GM23338 (cell line): ENCODE results near the gene ATP2B1. TPM values are rescaled to one million over a fixed set of nuclear protein-coding genes. Genes with fewer than 3 reads are reported as not detected.

Experiments
- ATAC-seq: fragments of 200-7000 bp; cut with Tn5 transposase; 3 replicates; pipeline ENCODE4 v1.9.1; 2020
- DNase-seq: peaks from one replicate; pipeline ENCODE4 v3.0.0-alpha.2; 2015; ENCODE audit warnings: low spot score
- H2AFZ ChIP-seq: fragments of 200-600 bp; sonication (generic); 2 replicates; pipeline ENCODE4 v1.8.0; 2016; ENCODE audit warnings: antibody characterized with exemption, mild to moderate bottlenecking, moderate library complexity
- H3F3A ChIP-seq: fragments of 200-600 bp; sonication (generic); replicated peaks from 2 replicates; pipeline ENCODE4 v1.8.0; 2017; ENCODE audit warnings: antibody characterized with exemption, mixed run types, low read depth
- H3K27ac ChIP-seq: fragments of 200-600 bp; sonication (generic); 2 replicates; pipeline ENCODE4 v1.6.1; 2016; ENCODE audit warnings: low read depth
- H3K27me3 ChIP-seq: fragments of 200-600 bp; sonication (generic); 2 replicates; pipeline ENCODE4 v1.8.0; 2016; ENCODE audit warnings: mild to moderate bottlenecking, mixed run types, moderate library complexity; ENCODE audit not compliant: insufficient read depth
- H3K36me3 ChIP-seq: fragments of 200-600 bp; sonication (generic); 2 replicates; pipeline ENCODE4 v1.8.0; 2016; ENCODE audit warnings: mild to moderate bottlenecking; ENCODE audit not compliant: insufficient read depth
- H3K4me1 ChIP-seq: fragments of 200-600 bp; sonication (generic); 2 replicates; pipeline ENCODE4 v1.8.0; 2016; ENCODE audit warnings: mild to moderate bottlenecking, moderate library complexity; ENCODE audit not compliant: insufficient read depth
- H3K4me2 ChIP-seq: fragments of 200-600 bp; sonication (generic); 2 replicates; pipeline ENCODE4 v1.7.1; 2017; ENCODE audit warnings: mixed run types
- H3K4me3 ChIP-seq: fragments of 200-600 bp; sonication (generic); 2 replicates; pipeline ENCODE4 v1.6.1; 2016; ENCODE audit warnings: mixed run types
- H3K79me2 ChIP-seq: fragments of 200-600 bp; sonication (generic); replicated peaks from 2 replicates; pipeline ENCODE4 v1.8.0; 2017; ENCODE audit warnings: mild to moderate bottlenecking; ENCODE audit not compliant: insufficient read depth
- H3K9me2 ChIP-seq: fragments of 200-600 bp; sonication (generic); 2 replicates; pipeline ENCODE4 v1.8.0; 2017; ENCODE audit not compliant: insufficient read depth
- H4K20me1 ChIP-seq: fragments of 200-600 bp; sonication (generic); replicated peaks from 2 replicates; pipeline ENCODE4 v1.8.0; 2017; ENCODE audit warnings: mild to moderate bottlenecking; ENCODE audit not compliant: insufficient read depth
- H3K27ac Mint-ChIP-seq: 2 replicates; pipeline ENCODE4 v1.8.0; 2020; ENCODE audit warnings: inconsistent platforms, mild to moderate bottlenecking, moderate library complexity, mixed read lengths
- H3K27me3 Mint-ChIP-seq: 3 replicates; pipeline ENCODE4 v1.8.0; 2022; ENCODE audit warnings: low read depth, mild to moderate bottlenecking, moderate library complexity, mixed read lengths, inconsistent platforms; ENCODE audit not compliant: insufficient read depth, poor library complexity
- H3K36me3 Mint-ChIP-seq: 3 replicates; pipeline ENCODE4 v1.8.0; 2021; ENCODE audit warnings: low read depth, mild to moderate bottlenecking, inconsistent platforms, moderate library complexity, mixed read lengths
- H3K4me1 Mint-ChIP-seq: 3 replicates; pipeline ENCODE4 v1.8.0; 2020; ENCODE audit warnings: mild to moderate bottlenecking, inconsistent platforms, mixed read lengths
- H3K4me3 Mint-ChIP-seq: 3 replicates; pipeline ENCODE4 v1.8.0; 2021; ENCODE audit warnings: moderate library complexity, mild to moderate bottlenecking, inconsistent platforms, mixed read lengths
- H3K9me3 Mint-ChIP-seq: 3 replicates; pipeline ENCODE4 v1.8.0; 2020; ENCODE audit warnings: moderate library complexity, mild to moderate bottlenecking, inconsistent platforms, mixed read lengths
- EZH2 ChIP-seq: fragments of 200-600 bp; sonication (generic); IDR thresholded peaks from one replicate; pipeline ENCODE4 v1.8.0; 2017; ENCODE audit warnings: antibody characterized with exemption, mild to moderate bottlenecking, low read depth; ENCODE audit not compliant: unreplicated experiment
- EZH2phosphoT487 ChIP-seq: fragments of 200-600 bp; sonication (generic); IDR thresholded peaks from one replicate; pipeline ENCODE4 v1.8.1; 2018; ENCODE audit warnings: antibody characterized with exemption; ENCODE audit not compliant: unreplicated experiment
- JUNB ChIP-seq: IDR thresholded peaks from one replicate; pipeline ENCODE4 v1.6.1; 2016; ENCODE audit warnings: antibody characterized with exemption; ENCODE audit not compliant: unreplicated experiment
- POLR2AphosphoS5 ChIP-seq: IDR thresholded peaks from 2 replicates; pipeline ENCODE4 v1.6.1; 2016; ENCODE audit warnings: antibody characterized with exemption, low read depth
- ZNF331 ChIP-seq: fragments of 250-450 bp; sonication (Bioruptor Pico); IDR thresholded peaks from 2 replicates; pipeline ENCODE4 v1.5.0; 2020; ENCODE audit warnings: low read depth, mild to moderate bottlenecking, moderate library complexity
- polyA plus RNA-seq: library from polyadenylated mRNA; unstranded; fragments of >200 nt; fragmentation: Nextera tagmentation; extraction: Ambion mirVana; gene quantifications from 2 replicates; pipeline ENCODE4 v1.2.1, GENCODE V29; 2016
- total RNA-seq: library from RNA; depleted of rRNA; stranded (reverse); fragments of >200 nt; shearing (Covaris generic); gene quantifications from 2 replicates; pipeline ENCODE4 v1.2.3, GENCODE V29; 2014
- TF ChIP-seq, protein P1 (sequence below), 2 experiments: fragments of 200-600 bp in 1 of 2; sonication (generic) in 1 of 2; conservative IDR thresholded peaks; 2 replicates each; pipeline versions ENCODE4 v1.5.1 to v1.6.1; 2016 to 2017; ENCODE audit warnings: antibody characterized with exemption in 2 of 2, low read depth in 2 of 2, mild to moderate bottlenecking in 2 of 2, moderate library complexity in 1 of 2
- TF ChIP-seq, protein P2 (sequence below): fragments of 250-450 bp; sonication (Bioruptor Pico); IDR thresholded peaks from 2 replicates; pipeline ENCODE4 v1.5.0; 2020; ENCODE audit warnings: mild to moderate bottlenecking, moderate library complexity
- TF ChIP-seq, protein P3 (sequence below): IDR thresholded peaks from 2 replicates; pipeline ENCODE4 v1.6.1; 2016; ENCODE audit warnings: antibody characterized with exemption
- TF ChIP-seq, protein P4 (sequence below): IDR thresholded peaks from one replicate; pipeline ENCODE4 v1.6.1; 2018; ENCODE audit warnings: antibody characterized with exemption; ENCODE audit not compliant: unreplicated experiment

ATP2B1 gene
- total and polyA plus RNA-seq, 2 experiments from 2014 or later, result 39.3 to 42.3 TPM

DNA sequence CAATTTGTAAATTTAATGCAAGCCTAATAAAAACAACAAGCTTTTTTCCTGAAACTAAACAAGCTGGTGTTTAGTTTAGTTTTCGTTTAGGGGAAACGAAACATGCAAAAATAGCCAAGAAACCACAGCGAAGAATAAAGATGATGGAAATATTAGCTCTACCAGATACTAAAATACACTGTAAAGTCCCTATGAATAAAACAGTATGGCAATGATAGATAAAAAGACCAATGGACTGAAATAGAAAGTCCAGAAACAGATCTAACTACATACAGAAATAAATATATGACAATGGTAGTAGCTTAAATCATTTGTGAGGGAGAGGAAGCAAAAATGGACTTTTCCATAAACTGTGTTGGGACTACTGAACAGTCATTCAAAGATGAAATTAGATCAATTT, 26.4 kb downstream of the ATP2B1 start:
- no peak for ATAC-seq
- Mint-ChIP-seq H3K27ac (no peak overlapping the region), H3K36me3 (peaks cover 27% of the 10 kb centered on the region), H3K9me3 (peaks cover 34% of the 10 kb centered on the region), H3K4me1 (peaks cover 14% of the 10 kb centered on the region), H3K4me3 (no peak overlapping the region), H3K27me3 (no peaks in the 10 kb centered on the region)
- no peak overlapping the region for H3K27ac ChIP-seq
- H2AFZ ChIP-seq, result no peak overlapping the region
- no peaks in the 10 kb centered on the region for H3K27me3 ChIP-seq
- peaks cover 6% of the 10 kb centered on the region for H4K20me1 ChIP-seq
- H3F3A ChIP-seq, result no peaks in the 10 kb centered on the region
- H3K4me3 ChIP-seq, result no peak overlapping the region
- no peak overlapping the region for H3K4me2 ChIP-seq
- H3K9me2 ChIP-seq, result no peaks in the 10 kb centered on the region
- no peaks in the 10 kb centered on the region for H3K36me3 ChIP-seq
- DNase-seq, result no peak
- TF ChIP-seq EZH2phosphoT487 (no peak), POLR2AphosphoS5 (no peak), ZNF331 (CRISPR knock-in tag) (no peak), EZH2 (no peak), JUNB (no peak)
- TF ChIP-seq, protein P1, sequence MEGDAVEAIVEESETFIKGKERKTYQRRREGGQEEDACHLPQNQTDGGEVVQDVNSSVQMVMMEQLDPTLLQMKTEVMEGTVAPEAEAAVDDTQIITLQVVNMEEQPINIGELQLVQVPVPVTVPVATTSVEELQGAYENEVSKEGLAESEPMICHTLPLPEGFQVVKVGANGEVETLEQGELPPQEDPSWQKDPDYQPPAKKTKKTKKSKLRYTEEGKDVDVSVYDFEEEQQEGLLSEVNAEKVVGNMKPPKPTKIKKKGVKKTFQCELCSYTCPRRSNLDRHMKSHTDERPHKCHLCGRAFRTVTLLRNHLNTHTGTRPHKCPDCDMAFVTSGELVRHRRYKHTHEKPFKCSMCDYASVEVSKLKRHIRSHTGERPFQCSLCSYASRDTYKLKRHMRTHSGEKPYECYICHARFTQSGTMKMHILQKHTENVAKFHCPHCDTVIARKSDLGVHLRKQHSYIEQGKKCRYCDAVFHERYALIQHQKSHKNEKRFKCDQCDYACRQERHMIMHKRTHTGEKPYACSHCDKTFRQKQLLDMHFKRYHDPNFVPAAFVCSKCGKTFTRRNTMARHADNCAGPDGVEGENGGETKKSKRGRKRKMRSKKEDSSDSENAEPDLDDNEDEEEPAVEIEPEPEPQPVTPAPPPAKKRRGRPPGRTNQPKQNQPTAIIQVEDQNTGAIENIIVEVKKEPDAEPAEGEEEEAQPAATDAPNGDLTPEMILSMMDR (conservative IDR thresholded peaks at IDR 0.05; ENCODE audit: low read depth in 2 of 2), result no peak
- TF ChIP-seq, protein P2, sequence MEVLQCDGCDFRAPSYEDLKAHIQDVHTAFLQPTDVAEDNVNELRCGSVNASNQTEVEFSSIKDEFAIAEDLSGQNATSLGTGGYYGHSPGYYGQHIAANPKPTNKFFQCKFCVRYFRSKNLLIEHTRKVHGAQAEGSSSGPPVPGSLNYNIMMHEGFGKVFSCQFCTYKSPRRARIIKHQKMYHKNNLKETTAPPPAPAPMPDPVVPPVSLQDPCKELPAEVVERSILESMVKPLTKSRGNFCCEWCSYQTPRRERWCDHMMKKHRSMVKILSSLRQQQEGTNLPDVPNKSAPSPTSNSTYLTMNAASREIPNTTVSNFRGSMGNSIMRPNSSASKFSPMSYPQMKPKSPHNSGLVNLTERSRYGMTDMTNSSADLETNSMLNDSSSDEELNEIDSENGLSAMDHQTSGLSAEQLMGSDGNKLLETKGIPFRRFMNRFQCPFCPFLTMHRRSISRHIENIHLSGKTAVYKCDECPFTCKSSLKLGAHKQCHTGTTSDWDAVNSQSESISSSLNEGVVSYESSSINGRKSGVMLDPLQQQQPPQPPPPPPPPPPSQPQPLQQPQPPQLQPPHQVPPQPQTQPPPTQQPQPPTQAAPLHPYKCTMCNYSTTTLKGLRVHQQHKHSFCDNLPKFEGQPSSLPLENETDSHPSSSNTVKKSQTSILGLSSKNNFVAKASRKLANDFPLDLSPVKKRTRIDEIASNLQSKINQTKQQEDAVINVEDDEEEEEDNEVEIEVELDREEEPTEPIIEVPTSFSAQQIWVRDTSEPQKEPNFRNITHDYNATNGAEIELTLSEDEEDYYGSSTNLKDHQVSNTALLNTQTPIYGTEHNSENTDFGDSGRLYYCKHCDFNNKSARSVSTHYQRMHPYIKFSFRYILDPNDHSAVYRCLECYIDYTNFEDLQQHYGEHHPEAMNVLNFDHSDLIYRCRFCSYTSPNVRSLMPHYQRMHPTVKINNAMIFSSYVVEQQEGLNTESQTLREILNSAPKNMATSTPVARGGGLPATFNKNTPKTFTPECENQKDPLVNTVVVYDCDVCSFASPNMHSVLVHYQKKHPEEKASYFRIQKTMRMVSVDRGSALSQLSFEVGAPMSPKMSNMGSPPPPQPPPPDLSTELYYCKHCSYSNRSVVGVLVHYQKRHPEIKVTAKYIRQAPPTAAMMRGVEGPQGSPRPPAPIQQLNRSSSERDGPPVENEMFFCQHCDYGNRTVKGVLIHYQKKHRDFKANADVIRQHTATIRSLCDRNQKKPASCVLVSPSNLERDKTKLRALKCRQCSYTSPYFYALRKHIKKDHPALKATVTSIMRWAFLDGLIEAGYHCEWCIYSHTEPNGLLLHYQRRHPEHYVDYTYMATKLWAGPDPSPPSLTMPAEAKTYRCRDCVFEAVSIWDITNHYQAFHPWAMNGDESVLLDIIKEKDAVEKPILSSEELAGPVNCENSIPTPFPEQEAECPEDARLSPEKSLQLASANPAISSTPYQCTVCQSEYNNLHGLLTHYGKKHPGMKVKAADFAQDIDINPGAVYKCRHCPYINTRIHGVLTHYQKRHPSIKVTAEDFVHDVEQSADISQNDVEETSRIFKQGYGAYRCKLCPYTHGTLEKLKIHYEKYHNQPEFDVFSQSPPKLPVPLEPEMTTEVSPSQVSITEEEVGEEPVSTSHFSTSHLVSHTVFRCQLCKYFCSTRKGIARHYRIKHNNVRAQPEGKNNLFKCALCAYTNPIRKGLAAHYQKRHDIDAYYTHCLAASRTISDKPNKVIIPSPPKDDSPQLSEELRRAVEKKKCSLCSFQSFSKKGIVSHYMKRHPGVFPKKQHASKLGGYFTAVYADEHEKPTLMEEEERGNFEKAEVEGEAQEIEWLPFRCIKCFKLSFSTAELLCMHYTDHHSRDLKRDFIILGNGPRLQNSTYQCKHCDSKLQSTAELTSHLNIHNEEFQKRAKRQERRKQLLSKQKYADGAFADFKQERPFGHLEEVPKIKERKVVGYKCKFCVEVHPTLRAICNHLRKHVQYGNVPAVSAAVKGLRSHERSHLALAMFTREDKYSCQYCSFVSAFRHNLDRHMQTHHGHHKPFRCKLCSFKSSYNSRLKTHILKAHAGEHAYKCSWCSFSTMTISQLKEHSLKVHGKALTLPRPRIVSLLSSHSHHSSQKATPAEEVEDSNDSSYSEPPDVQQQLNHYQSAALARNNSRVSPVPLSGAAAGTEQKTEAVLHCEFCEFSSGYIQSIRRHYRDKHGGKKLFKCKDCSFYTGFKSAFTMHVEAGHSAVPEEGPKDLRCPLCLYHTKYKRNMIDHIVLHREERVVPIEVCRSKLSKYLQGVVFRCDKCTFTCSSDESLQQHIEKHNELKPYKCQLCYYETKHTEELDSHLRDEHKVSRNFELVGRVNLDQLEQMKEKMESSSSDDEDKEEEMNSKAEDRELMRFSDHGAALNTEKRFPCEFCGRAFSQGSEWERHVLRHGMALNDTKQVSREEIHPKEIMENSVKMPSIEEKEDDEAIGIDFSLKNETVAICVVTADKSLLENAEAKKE (CRISPR knock-in tag), result no peak
- TF ChIP-seq, protein P3, sequence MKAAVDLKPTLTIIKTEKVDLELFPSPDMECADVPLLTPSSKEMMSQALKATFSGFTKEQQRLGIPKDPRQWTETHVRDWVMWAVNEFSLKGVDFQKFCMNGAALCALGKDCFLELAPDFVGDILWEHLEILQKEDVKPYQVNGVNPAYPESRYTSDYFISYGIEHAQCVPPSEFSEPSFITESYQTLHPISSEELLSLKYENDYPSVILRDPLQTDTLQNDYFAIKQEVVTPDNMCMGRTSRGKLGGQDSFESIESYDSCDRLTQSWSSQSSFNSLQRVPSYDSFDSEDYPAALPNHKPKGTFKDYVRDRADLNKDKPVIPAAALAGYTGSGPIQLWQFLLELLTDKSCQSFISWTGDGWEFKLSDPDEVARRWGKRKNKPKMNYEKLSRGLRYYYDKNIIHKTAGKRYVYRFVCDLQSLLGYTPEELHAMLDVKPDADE, result no peak
- TF ChIP-seq, protein P4, sequence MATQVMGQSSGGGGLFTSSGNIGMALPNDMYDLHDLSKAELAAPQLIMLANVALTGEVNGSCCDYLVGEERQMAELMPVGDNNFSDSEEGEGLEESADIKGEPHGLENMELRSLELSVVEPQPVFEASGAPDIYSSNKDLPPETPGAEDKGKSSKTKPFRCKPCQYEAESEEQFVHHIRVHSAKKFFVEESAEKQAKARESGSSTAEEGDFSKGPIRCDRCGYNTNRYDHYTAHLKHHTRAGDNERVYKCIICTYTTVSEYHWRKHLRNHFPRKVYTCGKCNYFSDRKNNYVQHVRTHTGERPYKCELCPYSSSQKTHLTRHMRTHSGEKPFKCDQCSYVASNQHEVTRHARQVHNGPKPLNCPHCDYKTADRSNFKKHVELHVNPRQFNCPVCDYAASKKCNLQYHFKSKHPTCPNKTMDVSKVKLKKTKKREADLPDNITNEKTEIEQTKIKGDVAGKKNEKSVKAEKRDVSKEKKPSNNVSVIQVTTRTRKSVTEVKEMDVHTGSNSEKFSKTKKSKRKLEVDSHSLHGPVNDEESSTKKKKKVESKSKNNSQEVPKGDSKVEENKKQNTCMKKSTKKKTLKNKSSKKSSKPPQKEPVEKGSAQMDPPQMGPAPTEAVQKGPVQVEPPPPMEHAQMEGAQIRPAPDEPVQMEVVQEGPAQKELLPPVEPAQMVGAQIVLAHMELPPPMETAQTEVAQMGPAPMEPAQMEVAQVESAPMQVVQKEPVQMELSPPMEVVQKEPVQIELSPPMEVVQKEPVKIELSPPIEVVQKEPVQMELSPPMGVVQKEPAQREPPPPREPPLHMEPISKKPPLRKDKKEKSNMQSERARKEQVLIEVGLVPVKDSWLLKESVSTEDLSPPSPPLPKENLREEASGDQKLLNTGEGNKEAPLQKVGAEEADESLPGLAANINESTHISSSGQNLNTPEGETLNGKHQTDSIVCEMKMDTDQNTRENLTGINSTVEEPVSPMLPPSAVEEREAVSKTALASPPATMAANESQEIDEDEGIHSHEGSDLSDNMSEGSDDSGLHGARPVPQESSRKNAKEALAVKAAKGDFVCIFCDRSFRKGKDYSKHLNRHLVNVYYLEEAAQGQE, result no peak
- peaks cover 20% of the 10 kb centered on the region for H3K4me1 ChIP-seq
- peaks cover 87% of the 10 kb centered on the region for H3K79me2 ChIP-seq
